Activated CD8-positive, alpha-beta T cell treated with anti-CD3 and anti-CD28 coated beads for 36 hours (primary cell): Measurements from ENCODE around the gene TTPAL. TPM values are rescaled to one million over a fixed set of nuclear protein-coding genes. Genes with fewer than 3 reads are reported as not detected.

Source experiments
- ATAC-seq: fragments of 200-7000 bp; cut with Tn5 transposase; one replicate; pipeline ENCODE4 v1.10.0; 2021; ENCODE audit warnings: mild to moderate bottlenecking, moderate library complexity
- CTCF ChIA-PET: fragments of 350-600 bp; sonication (Branson Sonifier 250); formaldehyde crosslinking; loops from one replicate; lab custom pipeline; 2021; ENCODE audit warnings: antibody characterized with exemption; lab: Charles Lee
- POLR2A ChIA-PET: fragments of 350-600 bp; sonication (Branson Sonifier 250); formaldehyde crosslinking; loops from one replicate; lab custom pipeline; 2021; ENCODE audit warnings: antibody characterized with exemption; lab: Charles Lee
- DNase-seq: peaks from one replicate; pipeline ENCODE4 v3.0.0-alpha.2; 2020
- H3K27ac Mint-ChIP-seq: one replicate; pipeline ENCODE4 v1.8.0; 2021; ENCODE audit warnings: mild to moderate bottlenecking, mixed read lengths
- H3K27me3 Mint-ChIP-seq: one replicate; pipeline ENCODE4 v1.8.0; 2021; ENCODE audit warnings: mixed read lengths
- H3K36me3 Mint-ChIP-seq: one replicate; pipeline ENCODE4 v1.8.0; 2021; ENCODE audit warnings: low read depth, mixed read lengths
- H3K4me1 Mint-ChIP-seq: one replicate; pipeline ENCODE4 v1.8.0; 2021; ENCODE audit warnings: low read depth, mixed read lengths
- H3K4me3 Mint-ChIP-seq: one replicate; pipeline ENCODE4 v1.8.0; 2021; ENCODE audit warnings: mild to moderate bottlenecking, moderate library complexity, mixed read lengths
- H3K9me3 Mint-ChIP-seq: one replicate; pipeline ENCODE4 v1.8.0; 2021; ENCODE audit warnings: mixed read lengths
- CTCF ChIP-seq: fragments of 200-600 bp; IDR thresholded peaks from one replicate; pipeline ENCODE4 v1.8.0; 2022; ENCODE audit warnings: antibody characterized with exemption, mild to moderate bottlenecking
- intact Hi-C: fragments of 100-400 bp; cut with micrococcal nuclease; formaldehyde crosslinking; loops from one replicate; pipeline ENCODE4 v1.10.0; 2022
- total RNA-seq, 2 experiments: library from RNA; stranded (reverse); gene quantifications; one replicate each; pipeline ENCODE4 v1.2.3, GENCODE V29; 2021

TTPAL gene
- total RNA-seq, 2 experiments from 2014 or later: 15.2 to 19.5 TPM

GRCh38 chr20:44461803-44462174, 13.9 kb upstream of the TTPAL start:
- ChIA-PET POLR2A (no interaction called here), CTCF (interaction anchor here (0.6 to 1.8 kb wide), 7 partner anchors 10 to 250 kb away, joined by 3 to 6 read pairs (median 4); no protein-coding TSS in a partner anchor)
- H3K4me3 Mint-ChIP-seq: no peak overlapping the region
- H3K4me1 Mint-ChIP-seq: no peaks in the 10 kb centered on the region
- intact Hi-C loops: loop anchor here (10.0 kb wide), 1 partner anchor 247 kb away; the partner anchor contains the start of gene OSER1
- no peak overlapping the region for H3K27ac Mint-ChIP-seq
- H3K27me3 Mint-ChIP-seq: no peaks in the 10 kb centered on the region
- DNase-seq (no peak), ATAC-seq (no peak)
- no peak for TF ChIP-seq CTCF
- H3K9me3 Mint-ChIP-seq: no peaks in the 10 kb centered on the region
- H3K36me3 Mint-ChIP-seq: no peaks in the 10 kb centered on the region

GRCh38 chr20:44463466-44463865, 12.2 kb upstream of the TTPAL start:
- Mint-ChIP-seq H3K36me3 (no peaks in the 10 kb centered on the region), H3K27me3 (no peaks in the 10 kb centered on the region), H3K27ac (no peak overlapping the region), H3K4me3 (no peak overlapping the region), H3K9me3 (no peaks in the 10 kb centered on the region), H3K4me1 (no peaks in the 10 kb centered on the region)
- DNase-seq: no peak
- POLR2A ChIA-PET: no interaction called here
- CTCF ChIA-PET: interaction anchor here (0.6 kb wide), 1 partner anchor 342 kb away, joined by 3 read pairs; no protein-coding TSS in a partner anchor
- intact Hi-C loops: loop anchor here (10.0 kb wide), 1 partner anchor 249 kb away; the partner anchor contains the start of gene OSER1
- no peak for TF ChIP-seq CTCF
- no peak for ATAC-seq

- H3K4me3 Mint-ChIP-seq: no peak overlapping the region
- H3K9me3 Mint-ChIP-seq: no peaks in the 10 kb centered on the region
- no peaks in the 10 kb centered on the region for H3K4me1 Mint-ChIP-seq
- H3K27me3 Mint-ChIP-seq: no peaks in the 10 kb centered on the region
- ATAC-seq (no peak), DNase-seq (no peak)
- no peak overlapping the region for H3K27ac Mint-ChIP-seq
- intact Hi-C loops: loop anchor here (10.0 kb wide), 1 partner anchor 250 kb away; the partner anchor contains the start of gene OSER1
- no peak for TF ChIP-seq CTCF
- CTCF ChIA-PET: no interaction called here
- H3K36me3 Mint-ChIP-seq: no peaks in the 10 kb centered on the region
- POLR2A ChIA-PET: no interaction called here
Measured at GRCh38 chr20:44464514-44464913, 11.2 kb upstream of the TTPAL start.

- intact Hi-C loops: loop anchor here (10.0 kb wide), 1 partner anchor 250 kb away; the partner anchor contains the start of gene OSER1
- no peaks in the 10 kb centered on the region for H3K9me3 Mint-ChIP-seq
- no peak for ATAC-seq
- H3K36me3 Mint-ChIP-seq: no peaks in the 10 kb centered on the region
- no peaks in the 10 kb centered on the region for H3K4me1 Mint-ChIP-seq
- CTCF ChIA-PET: interaction anchor here (1.1 kb wide), 1 partner anchor 144 kb away, joined by 3 read pairs; no protein-coding TSS in a partner anchor
- no peak overlapping the region for H3K27ac Mint-ChIP-seq
- no peaks in the 10 kb centered on the region for H3K27me3 Mint-ChIP-seq
- TF ChIP-seq CTCF: no peak
- no peak for DNase-seq
- POLR2A ChIA-PET: no interaction called here
- no peak overlapping the region for H3K4me3 Mint-ChIP-seq
Measured at GRCh38 chr20:44465001-44465560, 10.6 kb upstream of the TTPAL start.

- Mint-ChIP-seq H3K27me3 (no peaks in the 10 kb centered on the region), H3K4me1 (no peaks in the 10 kb centered on the region), H3K4me3 (no peak overlapping the region), H3K27ac (no peak overlapping the region), H3K9me3 (no peaks in the 10 kb centered on the region), H3K36me3 (no peaks in the 10 kb centered on the region)
- ATAC-seq: no peak
- TF ChIP-seq CTCF: no peak
- POLR2A ChIA-PET: interaction anchor here (0.8 kb wide), 1 partner anchor 83 kb away, joined by 3 read pairs; no protein-coding TSS in a partner anchor
- intact Hi-C loops: loop anchor here (10.0 kb wide), 1 partner anchor 253 kb away; the partner anchor contains the start of gene OSER1
- CTCF ChIA-PET: no interaction called here
- no peak for DNase-seq
Measured at GRCh38 chr20:44467289-44467883, 8.3 kb upstream of the TTPAL start.
